Activated CD8-positive, alpha-beta T cell treated with anti-CD3 and anti-CD28 coated beads, Interleukin-2, amount 10 ng/mL, durations not matched to agents 7 days and 5 days (primary cell): ENCODE measurements around the gene PTPRM. TPM values are rescaled to one million over a fixed set of nuclear protein-coding genes. Genes with fewer than 3 reads are reported as not detected.

Source experiments
- ATAC-seq: fragments of 150-1000 bp; cut with Tn5 transposase; one replicate; pipeline ENCODE4 v1.10.0; 2021; ENCODE audit warnings: moderate library complexity
- CTCF ChIA-PET: fragments of 350-600 bp; sonication (Branson Sonifier 250); formaldehyde crosslinking; loops from one replicate; lab custom pipeline; 2021; ENCODE audit warnings: antibody characterized with exemption; lab: Charles Lee
- POLR2A ChIA-PET: fragments of 350-600 bp; sonication (Branson Sonifier 250); formaldehyde crosslinking; loops from one replicate; lab custom pipeline; 2021; ENCODE audit warnings: antibody characterized with exemption; lab: Charles Lee
- DNase-seq: peaks from one replicate; pipeline ENCODE4 v3.0.0-alpha.2; 2020
- H3K27ac Mint-ChIP-seq: one replicate; pipeline ENCODE4 v1.8.0; 2021; ENCODE audit warnings: mild to moderate bottlenecking, mixed read lengths
- H3K27me3 Mint-ChIP-seq: one replicate; pipeline ENCODE4 v1.8.0; 2021; ENCODE audit warnings: low read depth, mixed read lengths
- H3K36me3 Mint-ChIP-seq: one replicate; pipeline ENCODE4 v1.8.0; 2021; ENCODE audit warnings: low read depth, mixed read lengths
- H3K4me1 Mint-ChIP-seq: one replicate; pipeline ENCODE4 v1.8.0; 2021; ENCODE audit warnings: low read depth, mixed read lengths
- H3K4me3 Mint-ChIP-seq: one replicate; pipeline ENCODE4 v1.8.0; 2021; ENCODE audit warnings: mild to moderate bottlenecking, mixed read lengths
- H3K9me3 Mint-ChIP-seq: one replicate; pipeline ENCODE4 v1.8.0; 2022; ENCODE audit warnings: mixed read lengths; ENCODE audit not compliant: insufficient read depth
- total RNA-seq, 2 experiments: library from RNA; stranded (reverse); gene quantifications; one replicate each; pipeline ENCODE4 v1.2.3, GENCODE V29; 2021

The PTPRM gene
- total RNA-seq, 2 experiments from 2014 or later: 0.76 to 1.0 TPM

GRCh38 chr18:8224576-8224975 lies 657.5 kb downstream of the PTPRM start:
- Mint-ChIP-seq H3K27me3 (no peaks in the 10 kb centered on the region), H3K4me3 (no peak overlapping the region), H3K4me1 (no peaks in the 10 kb centered on the region), H3K36me3 (no peaks in the 10 kb centered on the region), H3K27ac (no peak overlapping the region), H3K9me3 (no peaks in the 10 kb centered on the region)
- DNase-seq (no peak), ATAC-seq (no peak)
- POLR2A ChIA-PET: no interaction called here
- CTCF ChIA-PET: no interaction called here

GRCh38 chr18:8229040-8229439 lies 661.9 kb downstream of the PTPRM start:
- Mint-ChIP-seq H3K4me1 (no peaks in the 10 kb centered on the region), H3K27me3 (no peaks in the 10 kb centered on the region), H3K9me3 (no peaks in the 10 kb centered on the region), H3K36me3 (no peaks in the 10 kb centered on the region), H3K4me3 (no peak overlapping the region), H3K27ac (no peak overlapping the region)
- ATAC-seq (no peak), DNase-seq (no peak)
- ChIA-PET POLR2A (no interaction called here), CTCF (no interaction called here)

GRCh38 chr18:8229787-8230186 lies 662.7 kb downstream of the PTPRM start:
- no peak overlapping the region for H3K27ac Mint-ChIP-seq
- H3K4me3 Mint-ChIP-seq: no peak overlapping the region
- no peaks in the 10 kb centered on the region for H3K27me3 Mint-ChIP-seq
- ChIA-PET CTCF (no interaction called here), POLR2A (no interaction called here)
- ATAC-seq (no peak), DNase-seq (no peak)
- H3K9me3 Mint-ChIP-seq: no peaks in the 10 kb centered on the region
- H3K36me3 Mint-ChIP-seq: no peaks in the 10 kb centered on the region
- no peaks in the 10 kb centered on the region for H3K4me1 Mint-ChIP-seq

- CTCF ChIA-PET: no interaction called here
- no peak for ATAC-seq
- H3K9me3 Mint-ChIP-seq: no peaks in the 10 kb centered on the region
- H3K27me3 Mint-ChIP-seq: no peaks in the 10 kb centered on the region
- no peaks in the 10 kb centered on the region for H3K4me1 Mint-ChIP-seq
- POLR2A ChIA-PET: no interaction called here
- no peak overlapping the region for H3K27ac Mint-ChIP-seq
- H3K4me3 Mint-ChIP-seq: no peak overlapping the region
- DNase-seq: no peak
- no peaks in the 10 kb centered on the region for H3K36me3 Mint-ChIP-seq
These were observed 664.2 kb downstream of the PTPRM start for GRCh38 chr18:8231316-8231715.

- H3K9me3 Mint-ChIP-seq: no peaks in the 10 kb centered on the region
- H3K27ac Mint-ChIP-seq: no peak overlapping the region
- ATAC-seq (no peak), DNase-seq (no peak)
- no peaks in the 10 kb centered on the region for H3K36me3 Mint-ChIP-seq
- ChIA-PET POLR2A (no interaction called here), CTCF (no interaction called here)
- H3K4me1 Mint-ChIP-seq: no peaks in the 10 kb centered on the region
- H3K4me3 Mint-ChIP-seq: no peak overlapping the region
- no peaks in the 10 kb centered on the region for H3K27me3 Mint-ChIP-seq
These were observed 665.7 kb downstream of the PTPRM start for GRCh38 chr18:8232791-8233190.

GRCh38 chr18:8235894-8236293 lies 668.8 kb downstream of the PTPRM start:
- H3K27ac Mint-ChIP-seq: no peak overlapping the region
- no peak overlapping the region for H3K4me3 Mint-ChIP-seq
- CTCF ChIA-PET: no interaction called here
- H3K9me3 Mint-ChIP-seq: no peaks in the 10 kb centered on the region
- no peaks in the 10 kb centered on the region for H3K36me3 Mint-ChIP-seq
- DNase-seq (no peak), ATAC-seq (no peak)
- H3K4me1 Mint-ChIP-seq: no peaks in the 10 kb centered on the region
- POLR2A ChIA-PET: no interaction called here
- no peaks in the 10 kb centered on the region for H3K27me3 Mint-ChIP-seq

GRCh38 chr18:8238507-8238906 lies 671.4 kb downstream of the PTPRM start:
- ChIA-PET POLR2A (no interaction called here), CTCF (no interaction called here)
- ATAC-seq (no peak), DNase-seq (no peak)
- Mint-ChIP-seq H3K27ac (no peak overlapping the region), H3K4me3 (no peak overlapping the region), H3K9me3 (no peaks in the 10 kb centered on the region), H3K4me1 (no peaks in the 10 kb centered on the region), H3K36me3 (no peaks in the 10 kb centered on the region), H3K27me3 (no peaks in the 10 kb centered on the region)

GRCh38 chr18:8241731-8242130 lies 674.6 kb downstream of the PTPRM start:
- no peaks in the 10 kb centered on the region for H3K27me3 Mint-ChIP-seq
- ChIA-PET POLR2A (no interaction called here), CTCF (no interaction called here)
- DNase-seq: no peak
- no peak overlapping the region for H3K4me3 Mint-ChIP-seq
- no peak for ATAC-seq
- no peaks in the 10 kb centered on the region for H3K36me3 Mint-ChIP-seq
- H3K9me3 Mint-ChIP-seq: no peaks in the 10 kb centered on the region
- H3K4me1 Mint-ChIP-seq: no peaks in the 10 kb centered on the region
- no peak overlapping the region for H3K27ac Mint-ChIP-seq

- H3K27me3 Mint-ChIP-seq: no peaks in the 10 kb centered on the region
- ChIA-PET POLR2A (no interaction called here), CTCF (no interaction called here)
- H3K27ac Mint-ChIP-seq: no peak overlapping the region
- no peaks in the 10 kb centered on the region for H3K4me1 Mint-ChIP-seq
- no peaks in the 10 kb centered on the region for H3K36me3 Mint-ChIP-seq
- no peaks in the 10 kb centered on the region for H3K9me3 Mint-ChIP-seq
- DNase-seq (no peak), ATAC-seq (no peak)
- no peak overlapping the region for H3K4me3 Mint-ChIP-seq
These were observed 675.1 kb downstream of the PTPRM start for GRCh38 chr18:8242151-8242696.

- POLR2A ChIA-PET: no interaction called here
- CTCF ChIA-PET: no interaction called here
- H3K36me3 Mint-ChIP-seq: no peaks in the 10 kb centered on the region
- no peaks in the 10 kb centered on the region for H3K27me3 Mint-ChIP-seq
- no peaks in the 10 kb centered on the region for H3K9me3 Mint-ChIP-seq
- no peaks in the 10 kb centered on the region for H3K4me1 Mint-ChIP-seq
- DNase-seq (no peak), ATAC-seq (no peak)
- H3K27ac Mint-ChIP-seq: no peak overlapping the region
- H3K4me3 Mint-ChIP-seq: no peak overlapping the region
These were observed 680.6 kb downstream of the PTPRM start for GRCh38 chr18:8247700-8248099.

GRCh38 chr18:8248576-8248975 lies 681.5 kb downstream of the PTPRM start:
- DNase-seq (no peak), ATAC-seq (no peak)
- ChIA-PET CTCF (no interaction called here), POLR2A (no interaction called here)
- Mint-ChIP-seq H3K4me1 (no peaks in the 10 kb centered on the region), H3K9me3 (no peaks in the 10 kb centered on the region), H3K27me3 (no peaks in the 10 kb centered on the region), H3K27ac (no peak overlapping the region), H3K4me3 (no peak overlapping the region), H3K36me3 (no peaks in the 10 kb centered on the region)

- CTCF ChIA-PET: no interaction called here
- no peak overlapping the region for H3K27ac Mint-ChIP-seq
- DNase-seq: no peak
- ATAC-seq: no peak
- H3K27me3 Mint-ChIP-seq: no peaks in the 10 kb centered on the region
- POLR2A ChIA-PET: no interaction called here
- H3K4me1 Mint-ChIP-seq: no peaks in the 10 kb centered on the region
- H3K36me3 Mint-ChIP-seq: no peaks in the 10 kb centered on the region
- H3K4me3 Mint-ChIP-seq: no peak overlapping the region
- H3K9me3 Mint-ChIP-seq: no peaks in the 10 kb centered on the region
These were observed 682.7 kb downstream of the PTPRM start for GRCh38 chr18:8249811-8250210.

GRCh38 chr18:8252371-8252770 lies 685.3 kb downstream of the PTPRM start:
- Mint-ChIP-seq H3K36me3 (no peaks in the 10 kb centered on the region), H3K4me3 (no peak overlapping the region), H3K9me3 (no peaks in the 10 kb centered on the region), H3K4me1 (no peaks in the 10 kb centered on the region), H3K27ac (no peak overlapping the region), H3K27me3 (no peaks in the 10 kb centered on the region)
- CTCF ChIA-PET: no interaction called here
- DNase-seq (no peak), ATAC-seq (no peak)
- POLR2A ChIA-PET: no interaction called here
